ENCODE data around the gene PAPPA2.

Gene PAPPA2

DNA sequence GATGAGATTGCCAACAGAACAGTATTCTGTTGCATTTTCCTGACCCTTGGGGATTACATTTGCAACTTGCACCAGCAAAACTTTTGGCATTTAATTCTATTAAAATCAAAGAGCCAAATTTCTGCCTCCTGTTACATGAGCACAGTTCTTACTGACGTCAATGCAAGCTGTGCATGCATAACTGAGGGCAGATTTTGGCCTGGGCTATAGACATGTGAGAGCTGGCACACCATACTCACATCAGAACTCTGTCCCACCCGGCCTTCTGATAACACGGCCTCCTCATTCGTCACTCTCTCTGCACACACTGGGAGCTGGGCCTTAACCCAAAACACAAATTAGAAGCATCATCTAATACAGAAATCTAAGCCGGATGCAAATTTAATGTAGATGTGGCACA, 31.5 kb downstream of the PAPPA2 start:
- DNase-seq (ENCODE audit: low read depth, low spot score): no peak
- no peak overlapping the region for H3K27ac ChIP-seq

- no peak for DNase-seq (ENCODE audit: low read depth, low spot score)
- no peak overlapping the region for H3K27ac ChIP-seq
These were observed 36.7 kb downstream of the PAPPA2 start for GRCh38 chr1:176499671-176500070.

- DNase-seq (ENCODE audit: low read depth, low spot score): no peak
- no peak overlapping the region for H3K27ac ChIP-seq
These were observed 38.6 kb downstream of the PAPPA2 start for GRCh38 chr1:176501599-176501998.

- no peak for DNase-seq (ENCODE audit: low read depth, low spot score)
- H3K27ac ChIP-seq: no peak overlapping the region
These were observed 42.0 kb downstream of the PAPPA2 start for GRCh38 chr1:176504848-176505553.

DNA sequence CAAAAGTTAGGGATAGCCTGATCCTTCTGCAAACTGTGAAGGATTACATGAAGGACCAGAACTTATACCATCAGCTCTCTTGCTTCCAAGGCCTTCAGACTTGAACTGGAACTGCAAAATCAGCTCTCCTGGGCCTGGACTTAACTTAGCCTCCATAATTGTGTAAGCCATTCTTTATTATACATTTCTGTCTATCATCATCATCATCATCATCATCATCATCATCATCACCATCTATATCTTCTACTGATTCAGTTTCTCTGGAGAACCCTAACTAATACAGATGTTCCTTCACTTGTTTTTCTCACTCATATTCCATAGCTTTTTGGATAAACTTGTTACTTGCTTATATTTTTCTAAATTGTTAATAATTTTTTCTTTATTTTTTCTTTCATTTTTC, 50.0 kb downstream of the PAPPA2 start:
- DNase-seq (ENCODE audit: low read depth, low spot score): no peak
- no peak overlapping the region for H3K27ac ChIP-seq

- peak overlapping the region; percentile 10 for H3K27ac ChIP-seq
- DNase-seq (ENCODE audit: low read depth, low spot score): peak; percentile 76
These were observed 52.3 kb downstream of the PAPPA2 start for GRCh38 chr1:176515310-176515709.

- DNase-seq (ENCODE audit: low read depth, low spot score): peak; percentile 49
- H3K27ac ChIP-seq: peak overlapping the region; percentile 43
These were observed 54.5 kb downstream of the PAPPA2 start for GRCh38 chr1:176517484-176517883.

- DNase-seq (ENCODE audit: low read depth, low spot score): no peak
- no peak overlapping the region for H3K27ac ChIP-seq
These were observed 58.2 kb downstream of the PAPPA2 start for GRCh38 chr1:176521211-176521610.

- no peak overlapping the region for H3K27ac ChIP-seq
- DNase-seq (ENCODE audit: low read depth, low spot score): peak; percentile 10
These were observed 59.4 kb downstream of the PAPPA2 start for GRCh38 chr1:176522310-176522845.

DNA sequence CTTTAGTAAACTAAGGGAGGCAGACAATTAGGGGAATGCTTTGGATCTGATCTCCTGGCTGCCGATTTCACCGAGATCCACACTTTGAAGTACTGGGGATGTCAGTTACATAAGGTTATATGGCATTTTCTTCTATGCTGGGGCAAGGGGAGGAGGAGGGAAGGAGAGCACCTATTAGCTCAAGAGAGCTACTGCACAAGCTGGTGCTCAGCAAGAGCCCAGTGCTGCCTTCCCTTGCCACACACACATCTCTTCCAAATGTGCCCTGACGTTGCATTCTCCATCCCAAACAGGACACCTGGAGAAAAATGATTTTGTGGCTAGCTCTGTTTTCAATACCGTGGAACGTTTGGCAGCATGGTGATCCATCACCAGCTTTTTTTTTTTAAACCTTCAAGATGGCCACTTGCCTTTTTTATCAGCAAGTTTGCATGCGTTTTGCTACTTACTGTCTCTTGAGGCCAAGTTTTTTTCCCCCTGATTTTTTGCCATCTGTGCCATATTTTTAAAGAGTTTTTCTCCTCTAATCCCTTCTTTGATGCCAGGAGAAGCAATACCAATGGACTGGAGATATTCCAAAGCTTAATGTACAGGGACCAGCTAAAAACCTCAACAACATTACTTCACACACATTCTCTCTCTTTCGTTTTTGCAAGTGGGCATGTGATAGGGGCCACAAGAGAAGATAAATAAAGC, 66.6 kb downstream of the PAPPA2 start:
- H3K27ac ChIP-seq: no peak overlapping the region
- DNase-seq (ENCODE audit: low read depth, low spot score): no peak

DNA sequence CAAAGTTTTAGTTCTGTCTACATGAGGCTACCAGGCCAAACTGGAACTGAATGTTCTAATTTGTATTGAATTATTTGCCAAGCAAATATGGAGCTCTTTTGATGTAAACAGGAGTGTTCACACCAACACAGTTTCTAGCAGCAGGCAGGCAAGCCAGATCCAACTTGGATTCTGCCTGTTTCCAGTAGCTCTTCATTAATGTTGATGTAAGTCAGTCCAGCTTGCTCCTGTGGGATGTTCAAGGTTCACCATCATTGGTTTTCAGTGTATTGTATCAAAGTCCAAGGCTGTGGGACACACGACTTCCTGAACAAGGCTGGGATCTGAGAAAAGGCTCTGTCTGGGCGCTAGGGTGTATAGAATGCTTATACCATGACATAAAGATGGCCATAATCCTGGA, 68.1 kb downstream of the PAPPA2 start:
- no peak overlapping the region for H3K27ac ChIP-seq
- no peak for DNase-seq (ENCODE audit: low read depth, low spot score)

GRCh38 chr1:176531921-176532897, 69.2 kb downstream of the PAPPA2 start:
- no peak overlapping the region for H3K27ac ChIP-seq
- DNase-seq (ENCODE audit: low read depth, low spot score): no peak

GRCh38 chr1:176533020-176533419, 70.0 kb downstream of the PAPPA2 start:
- H3K27ac ChIP-seq: no peak overlapping the region
- no peak for DNase-seq (ENCODE audit: low read depth, low spot score)

GRCh38 chr1:176536588-176536987, 73.6 kb downstream of the PAPPA2 start:
- no peak overlapping the region for H3K27ac ChIP-seq
- DNase-seq (ENCODE audit: low read depth, low spot score): no peak

DNA sequence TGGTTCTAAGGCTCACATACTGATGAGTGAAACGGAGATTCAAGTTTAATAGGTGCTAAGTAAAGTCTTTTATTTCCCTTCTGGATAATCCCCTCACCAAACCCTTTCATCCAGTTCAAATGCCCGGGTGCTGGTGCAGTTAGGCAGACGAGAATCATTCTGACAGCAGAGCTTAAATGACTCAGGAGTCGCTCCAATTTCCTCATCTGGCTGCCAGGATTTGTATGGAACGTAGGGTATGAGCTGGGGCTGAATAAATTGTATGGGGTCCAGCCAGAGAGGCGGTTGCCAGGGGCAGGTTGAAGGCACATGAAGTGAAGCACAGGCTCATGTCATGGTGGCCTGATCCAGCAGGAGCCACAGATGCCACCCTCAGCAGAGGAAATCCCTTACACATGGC, 76.0 kb downstream of the PAPPA2 start:
- no peak for DNase-seq (ENCODE audit: low read depth, low spot score)
- H3K27ac ChIP-seq: no peak overlapping the region

GRCh38 chr1:176540428-176540827, 77.5 kb downstream of the PAPPA2 start:
- no peak overlapping the region for H3K27ac ChIP-seq
- no peak for DNase-seq (ENCODE audit: low read depth, low spot score)

- peak; percentile 16 for DNase-seq (ENCODE audit: low read depth, low spot score)
- H3K27ac ChIP-seq: no peak overlapping the region
These were observed 78.7 kb downstream of the PAPPA2 start for GRCh38 chr1:176541663-176542062.

DNA sequence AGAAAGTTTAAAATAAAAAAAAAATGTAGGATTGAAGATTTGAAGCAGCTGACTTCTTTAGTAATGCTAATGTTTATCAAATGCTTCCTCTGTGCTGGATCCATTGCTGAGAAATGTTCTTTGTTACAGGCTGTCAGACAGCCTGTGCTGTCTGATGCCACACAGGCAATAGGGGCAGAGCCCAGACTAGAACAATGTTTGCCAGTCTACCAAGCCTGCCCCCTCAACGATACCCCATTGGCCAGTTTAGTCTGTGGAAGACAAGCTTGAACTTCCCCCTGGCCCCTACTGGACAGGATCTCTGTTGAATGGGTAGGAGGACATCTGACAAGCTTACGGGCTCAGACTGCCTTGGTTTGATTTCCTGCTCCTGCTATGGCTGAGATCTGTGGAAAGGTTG, 79.4 kb downstream of the PAPPA2 start:
- DNase-seq (ENCODE audit: low read depth, low spot score): no peak
- H3K27ac ChIP-seq: no peak overlapping the region

GRCh38 chr1:176543360-176544129, 80.6 kb downstream of the PAPPA2 start:
- DNase-seq (ENCODE audit: low read depth, low spot score): no peak

More at GRCh38 chr1:176543360-176544129, 80.6 kb downstream of the PAPPA2 start:
- no peak overlapping the region for H3K27ac ChIP-seq

Measured in epithelial cell of prostate (primary cell).